Colonic mucosa (tissue), 4 donors: ENCODE measurements around the gene SFMBT2. TPM values are rescaled to one million over a fixed set of nuclear protein-coding genes. Genes with fewer than 3 reads are reported as not detected.

Experiments
- DNase-seq: peaks from one replicate; pipeline ENCODE4 v3.0.0-alpha.2; 2020
- H3K27ac ChIP-seq: fragments of 200-600 bp; one replicate; pipeline ENCODE4 v1.8.0; 2021
- H3K27me3 ChIP-seq: fragments of 200-600 bp; one replicate; pipeline ENCODE4 v1.8.0; 2021
- H3K36me3 ChIP-seq: fragments of 200-600 bp; one replicate; pipeline ENCODE4 v1.8.0; 2021
- H3K4me1 ChIP-seq: fragments of 200-600 bp; one replicate; pipeline ENCODE4 v1.8.0; 2021; ENCODE audit warnings: mild to moderate bottlenecking
- H3K4me3 ChIP-seq: fragments of 200-600 bp; one replicate; pipeline ENCODE4 v1.8.0; 2021
- H3K9ac ChIP-seq, 2 donors: one replicate each; pipeline ENCODE4 v1.7.0; 2013; ENCODE audit warnings: control low read depth in 2 of 2, low read depth in 2 of 2, low read length in 2 of 2
- H3K9me3 ChIP-seq: fragments of 200-600 bp; one replicate; pipeline ENCODE4 v1.8.0; 2021
- intact Hi-C: fragments of 100-400 bp; cut with DNase I; formaldehyde crosslinking; loops from one replicate; pipeline ENCODE4 v1.14.1; 2022
- total RNA-seq, 2 donors: library from RNA; stranded (reverse); fragmentation: NEBNext Ultra II Directional in 1 of 2; extraction: Animal tissue kit (Norgen Biotek cat#: 25700) in 1 of 2; gene quantifications; one replicate each; pipeline ENCODE4 v1.2.1, GENCODE V29; 2021
- TF ChIP-seq, protein P1 (sequence below): fragments of 200-600 bp; IDR thresholded peaks from one replicate; pipeline ENCODE4 v1.8.0; 2022; ENCODE audit warnings: antibody characterized with exemption, mild to moderate bottlenecking
- donor health status: healthy.
- donor health status: DM: no; HTN: no; CAD: no.
- donor health status: DM: no; HTN: no; CAD: no.

The SFMBT2 gene
- total RNA-seq, 2 donors from 2014 or later: 2.3 to 3.5 TPM

DNA sequence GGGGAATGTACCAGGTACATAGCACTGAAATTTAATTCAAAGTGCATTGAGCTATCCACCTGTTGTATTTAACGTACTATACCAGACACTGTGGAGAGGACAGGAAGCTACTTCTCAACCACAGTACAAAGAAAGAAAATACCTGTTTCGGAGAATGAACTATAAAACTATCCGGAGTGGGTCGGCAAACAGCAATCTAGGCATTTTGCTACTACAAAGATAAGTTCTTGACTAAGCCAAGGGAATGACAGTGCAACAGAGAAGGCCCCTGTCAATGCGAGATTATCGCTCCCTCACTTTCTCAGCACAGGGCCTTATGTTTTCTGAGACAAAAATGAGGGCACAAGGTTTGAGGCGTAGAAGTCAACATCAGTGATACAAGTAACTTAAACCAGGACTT is 27.4 kb downstream of the SFMBT2 start:
- no peak for DNase-seq

DNA sequence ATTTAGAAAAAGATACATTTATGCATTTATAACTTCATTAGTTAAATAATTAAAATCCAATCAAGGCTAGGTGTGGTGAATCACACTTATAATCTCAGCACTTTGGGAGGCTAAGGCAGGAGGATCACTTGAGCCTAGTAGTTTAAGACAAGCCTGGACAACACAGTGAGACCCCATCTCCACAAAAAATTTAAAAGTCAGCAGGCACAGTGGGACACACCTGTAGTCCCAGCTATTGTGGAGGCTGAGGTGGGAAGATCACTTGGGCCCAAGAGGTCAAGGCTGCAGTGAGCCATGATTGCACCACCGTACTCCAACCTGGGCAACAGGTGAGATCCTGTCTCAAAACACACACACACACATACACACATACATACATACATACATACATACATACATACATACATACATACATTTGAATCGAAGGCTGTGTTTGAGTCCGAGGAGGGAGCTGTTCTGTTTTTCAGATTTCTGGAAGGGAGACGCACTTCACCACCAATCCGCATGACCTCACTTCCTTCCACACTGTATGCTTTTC is 30.1 kb downstream of the SFMBT2 start:
- H3K27ac ChIP-seq: no peak overlapping the region
- DNase-seq: no peak
- intact Hi-C loops: no loop called here

More for the DNA sequence above, 27.4 kb downstream of the SFMBT2 start:
- Histone ChIP-seq H3K4me1 (no peaks in the 10 kb centered on the region), H3K27ac (no peak overlapping the region), H3K36me3 (no peaks in the 10 kb centered on the region), H3K9me3 (no peaks in the 10 kb centered on the region), H3K4me3 (no peak overlapping the region), H3K27me3 (no peaks in the 10 kb centered on the region), H3K9ac (no peak overlapping the region)
- intact Hi-C loops: no loop called here
- TF ChIP-seq, protein P1, sequence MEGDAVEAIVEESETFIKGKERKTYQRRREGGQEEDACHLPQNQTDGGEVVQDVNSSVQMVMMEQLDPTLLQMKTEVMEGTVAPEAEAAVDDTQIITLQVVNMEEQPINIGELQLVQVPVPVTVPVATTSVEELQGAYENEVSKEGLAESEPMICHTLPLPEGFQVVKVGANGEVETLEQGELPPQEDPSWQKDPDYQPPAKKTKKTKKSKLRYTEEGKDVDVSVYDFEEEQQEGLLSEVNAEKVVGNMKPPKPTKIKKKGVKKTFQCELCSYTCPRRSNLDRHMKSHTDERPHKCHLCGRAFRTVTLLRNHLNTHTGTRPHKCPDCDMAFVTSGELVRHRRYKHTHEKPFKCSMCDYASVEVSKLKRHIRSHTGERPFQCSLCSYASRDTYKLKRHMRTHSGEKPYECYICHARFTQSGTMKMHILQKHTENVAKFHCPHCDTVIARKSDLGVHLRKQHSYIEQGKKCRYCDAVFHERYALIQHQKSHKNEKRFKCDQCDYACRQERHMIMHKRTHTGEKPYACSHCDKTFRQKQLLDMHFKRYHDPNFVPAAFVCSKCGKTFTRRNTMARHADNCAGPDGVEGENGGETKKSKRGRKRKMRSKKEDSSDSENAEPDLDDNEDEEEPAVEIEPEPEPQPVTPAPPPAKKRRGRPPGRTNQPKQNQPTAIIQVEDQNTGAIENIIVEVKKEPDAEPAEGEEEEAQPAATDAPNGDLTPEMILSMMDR: no peak

DNA sequence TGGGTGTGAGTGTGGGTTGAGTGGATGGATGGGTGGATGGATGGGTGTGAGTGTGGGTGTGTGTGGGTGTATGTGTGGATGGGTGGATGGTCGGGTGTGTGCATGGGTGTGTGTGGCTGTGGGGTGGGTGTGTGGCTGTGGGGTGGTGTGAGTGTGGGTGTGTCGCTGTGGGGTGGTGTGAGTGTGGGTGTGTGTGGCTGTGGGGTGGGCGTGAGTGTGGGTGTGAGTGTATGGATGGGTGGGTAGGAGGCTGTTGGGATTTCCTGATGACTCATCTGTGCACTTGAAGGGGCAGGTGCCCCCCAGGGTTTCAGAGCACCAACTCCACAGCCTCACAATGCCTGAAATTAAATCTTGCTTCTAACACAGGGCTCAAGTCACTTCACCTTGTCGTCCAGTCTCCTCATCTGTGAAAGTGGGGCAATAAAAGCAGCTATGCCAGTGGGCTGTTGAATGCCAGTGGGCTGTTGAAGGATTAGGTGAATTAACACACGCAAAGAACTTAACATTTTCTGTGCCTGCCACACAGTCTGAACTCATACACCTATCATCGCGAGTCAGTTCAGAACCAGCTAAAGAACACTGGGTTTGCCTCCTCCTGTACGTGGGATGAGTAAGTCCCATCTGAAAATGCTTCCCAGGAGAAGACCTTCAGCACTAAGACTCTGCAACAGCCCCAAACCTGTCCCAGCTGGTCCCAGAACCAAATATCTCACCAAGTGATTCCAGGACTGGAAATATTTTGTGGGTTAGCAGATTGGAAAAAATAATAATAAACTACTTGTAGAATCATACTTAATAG is 32.0 kb downstream of the SFMBT2 start:
- Histone ChIP-seq H3K36me3 (no peaks in the 10 kb centered on the region), H3K27ac (no peak overlapping the region), H3K9me3 (no peaks in the 10 kb centered on the region), H3K27me3 (no peaks in the 10 kb centered on the region), H3K9ac (no peak overlapping the region), H3K4me3 (no peak overlapping the region), H3K4me1 (no peaks in the 10 kb centered on the region)
- intact Hi-C loops: no loop called here
- TF ChIP-seq, protein P1: no peak
- no peak for DNase-seq

More for the DNA sequence above, 30.1 kb downstream of the SFMBT2 start:
- no peak overlapping the region for H3K4me3 ChIP-seq
- H3K4me1 ChIP-seq: no peaks in the 10 kb centered on the region
- H3K27me3 ChIP-seq: no peaks in the 10 kb centered on the region
- H3K9ac ChIP-seq: no peak overlapping the region
- TF ChIP-seq, protein P1: no peak
- no peaks in the 10 kb centered on the region for H3K36me3 ChIP-seq
- H3K9me3 ChIP-seq: no peaks in the 10 kb centered on the region

DNA sequence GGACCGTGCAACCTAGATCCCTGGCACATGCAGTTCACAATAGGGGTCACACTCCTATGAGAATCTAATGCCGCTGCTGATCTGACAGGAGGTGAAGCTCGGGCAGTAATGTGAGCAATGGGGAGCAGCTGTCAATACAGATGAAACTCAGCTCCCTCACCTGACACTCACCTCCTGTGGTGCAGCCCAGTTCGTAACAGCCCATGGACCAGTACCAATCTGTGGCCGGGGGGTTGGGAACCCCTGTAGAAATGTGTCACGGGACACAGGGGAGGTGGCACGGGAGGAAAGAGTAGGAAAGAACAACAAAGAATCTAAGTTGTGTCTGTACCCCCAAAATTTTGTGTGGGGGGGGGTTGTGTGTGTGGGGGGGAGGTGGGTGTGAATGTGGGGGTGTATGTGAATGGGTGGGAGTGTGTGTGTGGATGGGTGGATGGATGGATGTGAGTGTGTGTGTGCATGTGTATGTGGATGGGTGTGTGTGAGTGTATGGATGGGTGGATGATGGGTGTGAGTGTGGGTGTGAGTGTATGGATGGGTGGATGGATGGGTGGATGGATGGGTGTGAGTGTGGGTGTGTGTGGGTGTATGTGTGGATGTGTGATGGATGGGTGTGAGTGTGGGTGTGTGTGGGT is 33.1 kb downstream of the SFMBT2 start:
- Histone ChIP-seq H3K27ac (no peak overlapping the region), H3K9ac (no peak overlapping the region), H3K36me3 (no peaks in the 10 kb centered on the region), H3K4me3 (no peak overlapping the region), H3K27me3 (no peaks in the 10 kb centered on the region), H3K4me1 (no peaks in the 10 kb centered on the region), H3K9me3 (no peaks in the 10 kb centered on the region)
- TF ChIP-seq, protein P1: no peak
- DNase-seq: no peak
- intact Hi-C loops: no loop called here

DNA sequence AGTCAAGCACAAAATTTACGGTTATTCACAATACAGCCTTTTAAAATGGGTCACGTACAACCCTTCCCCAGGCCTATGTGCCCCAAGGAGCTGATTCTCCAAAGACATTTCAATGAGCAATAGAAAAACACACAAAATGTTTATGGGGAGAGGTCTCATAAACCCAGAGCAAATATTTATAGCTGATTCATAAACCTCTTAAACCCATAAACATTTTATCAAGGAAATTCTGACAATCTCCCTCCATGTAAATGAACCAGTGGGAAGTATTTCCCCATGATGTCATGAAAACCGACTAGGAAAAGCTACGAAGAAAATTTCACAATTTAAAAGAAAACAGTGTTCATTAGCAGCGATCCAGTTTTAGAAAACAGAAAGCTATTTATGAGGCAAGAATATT is 36.0 kb downstream of the SFMBT2 start:
- Histone ChIP-seq H3K9me3 (no peaks in the 10 kb centered on the region), H3K4me3 (no peak overlapping the region), H3K27ac (no peak overlapping the region), H3K4me1 (no peaks in the 10 kb centered on the region), H3K36me3 (no peaks in the 10 kb centered on the region), H3K9ac (no peak overlapping the region), H3K27me3 (no peaks in the 10 kb centered on the region)
- no peak for DNase-seq
- intact Hi-C loops: no loop called here
- TF ChIP-seq, protein P1: no peak
